IMR-90 (cell line): Measurements from ENCODE around the gene CREBL2. TPM values are rescaled to one million over a fixed set of nuclear protein-coding genes. Genes with fewer than 3 reads are reported as not detected.

Experiments
- ATAC-seq: fragments of 200-7000 bp; cut with Tn5 transposase; 2 replicates; pipeline ENCODE4 v1.9.1; 2020; ENCODE audit warnings: low read depth, mild to moderate bottlenecking, moderate library complexity
- BruUV-seq: library from RNA; stranded (reverse); fragments of 400-500 nt; replicated peaks from 2 replicates; lab custom pipeline; 2021; lab: Mats Ljungman, UMichigan
- CTCF ChIA-PET: fragments of 300-600 bp; formaldehyde crosslinking; extraction: SDS; loops from one replicate; lab custom pipeline; 2021; ENCODE audit warnings: antibody characterized with exemption; lab: Yijun Ruan, JAX
- POLR2A ChIA-PET: fragments of 300-600 bp; sonication (Branson Sonifier 250); formaldehyde crosslinking; loops from one replicate; lab custom pipeline; 2022; ENCODE audit warnings: antibody characterized with exemption; ENCODE audit not compliant: unreplicated experiment; lab: Charles Lee
- DNase-seq: peaks from one replicate; pipeline ENCODE4 v3.0.0; 2013
- H2AFZ ChIP-seq: replicated peaks from 2 replicates; pipeline ENCODE3; 2013; ENCODE audit warnings: low read length, mild to moderate bottlenecking; ENCODE audit not compliant: poor library complexity
- H2AK5ac ChIP-seq: 2 replicates; pipeline ENCODE4 v1.6.1; 2013; ENCODE audit warnings: low read depth, low read length, inconsistent platforms
- H2AK9ac ChIP-seq: replicated peaks from 2 replicates; pipeline ENCODE3; 2013; ENCODE audit warnings: mild to moderate bottlenecking, low read depth, low read length, moderate library complexity; ENCODE audit not compliant: poor library complexity
- H2BK120ac ChIP-seq: 2 replicates; pipeline ENCODE4 v1.6.1; 2013; ENCODE audit warnings: low read depth, low read length, inconsistent platforms
- H2BK15ac ChIP-seq: 3 replicates; pipeline ENCODE4 v1.6.1; 2013; ENCODE audit warnings: low read depth, low read length, inconsistent platforms
- H2BK20ac ChIP-seq: 2 replicates; pipeline ENCODE4 v1.6.1; 2013; ENCODE audit warnings: low read depth, mild to moderate bottlenecking, inconsistent platforms, low read length, moderate library complexity
- H2BK5ac ChIP-seq: 2 replicates; pipeline ENCODE4 v1.6.1; 2013; ENCODE audit warnings: mild to moderate bottlenecking, low read depth, low read length, inconsistent platforms; ENCODE audit not compliant: poor library complexity, severe bottlenecking
- H3K14ac ChIP-seq: replicated peaks from 2 replicates; pipeline ENCODE4 v1.6.1; 2013; ENCODE audit warnings: low read depth, low read length, inconsistent platforms
- H3K18ac ChIP-seq: 2 replicates; pipeline ENCODE4 v1.6.1; 2013; ENCODE audit warnings: low read depth, low read length, control low read depth
- H3K23ac ChIP-seq: 2 replicates; pipeline ENCODE4 v1.6.1; 2013; ENCODE audit warnings: low read depth, low read length, inconsistent platforms
- H3K27ac ChIP-seq: 2 replicates; pipeline ENCODE4 v1.5.1; 2013; ENCODE audit warnings: mild to moderate bottlenecking, control low read depth, low read length; ENCODE audit not compliant: insufficient read depth
- H3K27me3 ChIP-seq: 2 replicates; pipeline ENCODE4 v1.6.1; 2013; ENCODE audit warnings: low read length; ENCODE audit not compliant: control insufficient read depth, insufficient read depth
- H3K36me3 ChIP-seq: 2 replicates; pipeline ENCODE4 v1.6.1; 2013; ENCODE audit warnings: low read length, mixed read lengths; ENCODE audit not compliant: control insufficient read depth, insufficient read depth
- H3K4ac ChIP-seq: 2 replicates; pipeline ENCODE4 v1.6.1; 2013; ENCODE audit warnings: low read depth, low read length, inconsistent platforms
- H3K4me1 ChIP-seq: 2 replicates; pipeline ENCODE4 v1.6.1; 2013; ENCODE audit warnings: low read length, mixed read lengths; ENCODE audit not compliant: control insufficient read depth, insufficient read depth
- H3K4me2 ChIP-seq: 2 replicates; pipeline ENCODE4 v1.6.1; 2013; ENCODE audit warnings: low read depth, mild to moderate bottlenecking, control low read depth, low read length, moderate library complexity
- H3K4me3 ChIP-seq: 2 replicates; pipeline ENCODE4 v1.5.1; 2013; ENCODE audit warnings: low read depth, mild to moderate bottlenecking, control low read depth, low read length, moderate library complexity; ENCODE audit not compliant: insufficient read depth
- H3K56ac ChIP-seq: 2 replicates; pipeline ENCODE4 v1.6.1; 2013; ENCODE audit warnings: low read length, inconsistent platforms; ENCODE audit not compliant: insufficient read depth; ENCODE audit errors: extremely low read depth
- H3K79me1 ChIP-seq, 2 experiments: 2 replicates each; pipeline ENCODE4 v1.6.1; 2013; ENCODE audit warnings: low read length in 2 of 2, inconsistent platforms in 1 of 2, low read depth in 1 of 2
- H3K9ac ChIP-seq: 2 replicates; pipeline ENCODE4 v1.6.1; 2013; ENCODE audit warnings: low read depth, low read length, control low read depth
- H3K9me1 ChIP-seq: 2 replicates; pipeline ENCODE4 v1.6.1; 2013; ENCODE audit warnings: low read length, inconsistent platforms; ENCODE audit not compliant: insufficient read depth
- H3K9me3 ChIP-seq: 2 replicates; pipeline ENCODE4 v1.6.1; 2013; ENCODE audit warnings: low read length; ENCODE audit not compliant: control insufficient read depth, insufficient read depth
- H4K20me1 ChIP-seq: 2 replicates; pipeline ENCODE4 v1.6.1; 2013; ENCODE audit warnings: low read length, inconsistent platforms; ENCODE audit not compliant: insufficient read depth
- H4K5ac ChIP-seq: 2 replicates; pipeline ENCODE4 v1.6.1; 2013; ENCODE audit warnings: mild to moderate bottlenecking, low read depth, low read length, control low read depth
- H4K8ac ChIP-seq, 2 experiments: 2 replicates each; pipeline ENCODE4 v1.6.1; 2013; ENCODE audit warnings: low read depth in 2 of 2, low read length in 2 of 2, control low read depth in 1 of 2, inconsistent platforms in 1 of 2
- H4K91ac ChIP-seq: 2 replicates; pipeline ENCODE4 v1.6.1; 2013; ENCODE audit warnings: low read depth, low read length, inconsistent platforms; ENCODE audit not compliant: insufficient read depth
- CEBPB ChIP-seq: IDR thresholded peaks from 2 replicates; pipeline ENCODE4 v1.6.1; 2012; ENCODE audit warnings: low read depth, low read length, improper control_type of control experiment
- MXI1 ChIP-seq: IDR thresholded peaks from 2 replicates; pipeline ENCODE4 v1.6.1; 2012; ENCODE audit warnings: low read depth, mild to moderate bottlenecking, low read length, moderate library complexity, borderline replicate concordance
- RAD21 ChIP-seq: IDR thresholded peaks from 2 replicates; pipeline ENCODE4 v1.6.1; 2012; ENCODE audit warnings: low read length, improper control_type of control experiment
- RFX5 ChIP-seq: IDR thresholded peaks from 2 replicates; pipeline ENCODE4 v1.8.0; 2012; ENCODE audit warnings: low read depth, mild to moderate bottlenecking, low read length, moderate library complexity
- WGBS, 2 experiments: methylation state at CpG; one replicate each; pipeline versions ENCODE4 v1.1.5 to v1.1.7; 2013; ENCODE audit warnings: missing lambda C conversion rate in 2 of 2; ENCODE audit not compliant: insufficient read length in 1 of 2; ENCODE audit errors: extremely low coverage in 2 of 2; 5-methylcytosine and 5-hydroxymethylcytosine counted together
- dilution Hi-C: fragments of 300-500 bp; cut with HindIII; formaldehyde crosslinking; loops from one replicate; pipeline ENCODE4 v1.14.3; 2018; ENCODE audit warnings: low sequenced_read_pairs; ENCODE audit not compliant: unreplicated experiment
- in situ Hi-C: fragments of 300-500 bp; cut with MboI; formaldehyde crosslinking; loops from 3 replicates; pipeline ENCODE4 v1.14.3; 2019; ENCODE audit warnings: low sequenced_read_pairs, inconsistent platforms, mixed read lengths
- intact Hi-C: fragments of 100-400 bp; cut with micrococcal nuclease; formaldehyde crosslinking; loops from 2 replicates; pipeline ENCODE4 v1.10.0; 2022
- polyA plus RNA-seq, 3 experiments: library from polyadenylated mRNA; depleted of rRNA; stranded (reverse); fragments of >200 nt; gene quantifications; 2 replicates each; pipeline ENCODE4 v1.2.3, GENCODE V29; 2012; ENCODE audit warnings: low replicate concordance in 1 of 3
- total RNA-seq: library from RNA; depleted of rRNA; stranded (reverse); fragments of >200 nt; gene quantifications from 2 replicates; pipeline ENCODE4 v1.2.3, GENCODE V29; 2012
- TF ChIP-seq, protein P1 (sequence below): fragments of 150-350 bp; IDR thresholded peaks from 2 replicates; pipeline ENCODE4 v1.6.1; 2016; ENCODE audit warnings: low read depth, mild to moderate bottlenecking, low read length, moderate library complexity, borderline replicate concordance
- TF ChIP-seq, protein P2 (sequence below): conservative IDR thresholded peaks from 2 replicates; pipeline ENCODE4 v1.5.1; 2012; ENCODE audit warnings: mild to moderate bottlenecking, low read depth, low read length, improper control_type of control experiment

Gene CREBL2
- total and polyA plus RNA-seq, 2 of the 4 experiments (the other 2 are of a cell fraction), result 11.5 to 19.0 TPM

DNA sequence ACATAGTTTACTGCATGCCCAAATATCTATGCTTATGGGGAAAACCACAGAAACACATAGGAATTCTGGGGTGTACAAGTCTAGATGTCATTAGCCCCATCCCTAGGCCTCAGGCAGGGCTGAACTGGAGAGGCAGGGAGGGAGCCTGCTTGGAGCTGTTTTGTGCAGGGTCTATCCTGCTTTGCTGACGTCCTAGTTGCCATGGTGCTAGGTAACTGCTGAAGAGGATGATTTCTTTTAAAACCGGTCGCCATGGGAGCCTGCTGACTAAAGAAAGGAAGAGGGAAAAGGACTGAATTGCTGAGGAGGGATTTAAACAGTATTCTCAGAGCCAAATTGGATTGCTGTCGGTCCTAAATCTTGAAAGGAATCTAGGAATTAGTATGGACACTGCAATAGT is 73.6 kb downstream of the CREBL2 start:
- H3K9me3 ChIP-seq, result no peaks in the 10 kb centered on the region
- no peaks in the 10 kb centered on the region; the same call in 1 of the 2 replicates for H3K9me1 ChIP-seq
- no peak overlapping the region for H3K56ac ChIP-seq
- H3K4me3 ChIP-seq, result no peak overlapping the region
- H3K4me1 ChIP-seq, result peaks cover 2% of the 10 kb centered on the region; the same call in 1 of the 2 replicates
- intact Hi-C loops (no loop called here), dilution Hi-C loops (no loop called here), in situ Hi-C loops (no loop called here)
- H3K14ac ChIP-seq, result no peak overlapping the region
- H4K20me1 ChIP-seq, result no peaks in the 10 kb centered on the region
- H3K9ac ChIP-seq, result no peak overlapping the region
- no peak overlapping the region for H4K5ac ChIP-seq
- no peaks in the 10 kb centered on the region for H3K36me3 ChIP-seq
- no peak overlapping the region for H2AFZ ChIP-seq
- no peak overlapping the region for H2AK5ac ChIP-seq
- H3K23ac ChIP-seq, result no peak overlapping the region
- no peak overlapping the region for H3K18ac ChIP-seq
- H2BK120ac ChIP-seq, result no peak overlapping the region
- no peak overlapping the region for H3K27ac ChIP-seq
- no peak overlapping the region for H4K8ac ChIP-seq
- no peaks in the 10 kb centered on the region for H3K79me1 ChIP-seq
- H4K91ac ChIP-seq, result no peak overlapping the region
- DNase-seq (no peak), ATAC-seq (no peak)
- H2AK9ac ChIP-seq, result no peak overlapping the region
- ChIA-PET CTCF (interaction anchor here (0.6 kb wide), 1 partner anchor 25 kb away, joined by 4 read pairs; no protein-coding TSS in a partner anchor), POLR2A (no interaction called here)
- no TSS peak for BruUV-seq
- no peak overlapping the region for H2BK20ac ChIP-seq
- no peak overlapping the region for H2BK5ac ChIP-seq
- H3K4me2 ChIP-seq, result no peak overlapping the region
- TF ChIP-seq MXI1 (no peak), RFX5 (no peak), CEBPB (no peak), RAD21 (no peak)
- TF ChIP-seq, protein P1, sequence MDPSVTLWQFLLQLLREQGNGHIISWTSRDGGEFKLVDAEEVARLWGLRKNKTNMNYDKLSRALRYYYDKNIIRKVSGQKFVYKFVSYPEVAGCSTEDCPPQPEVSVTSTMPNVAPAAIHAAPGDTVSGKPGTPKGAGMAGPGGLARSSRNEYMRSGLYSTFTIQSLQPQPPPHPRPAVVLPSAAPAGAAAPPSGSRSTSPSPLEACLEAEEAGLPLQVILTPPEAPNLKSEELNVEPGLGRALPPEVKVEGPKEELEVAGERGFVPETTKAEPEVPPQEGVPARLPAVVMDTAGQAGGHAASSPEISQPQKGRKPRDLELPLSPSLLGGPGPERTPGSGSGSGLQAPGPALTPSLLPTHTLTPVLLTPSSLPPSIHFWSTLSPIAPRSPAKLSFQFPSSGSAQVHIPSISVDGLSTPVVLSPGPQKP, result no peak
- TF ChIP-seq, protein P2, sequence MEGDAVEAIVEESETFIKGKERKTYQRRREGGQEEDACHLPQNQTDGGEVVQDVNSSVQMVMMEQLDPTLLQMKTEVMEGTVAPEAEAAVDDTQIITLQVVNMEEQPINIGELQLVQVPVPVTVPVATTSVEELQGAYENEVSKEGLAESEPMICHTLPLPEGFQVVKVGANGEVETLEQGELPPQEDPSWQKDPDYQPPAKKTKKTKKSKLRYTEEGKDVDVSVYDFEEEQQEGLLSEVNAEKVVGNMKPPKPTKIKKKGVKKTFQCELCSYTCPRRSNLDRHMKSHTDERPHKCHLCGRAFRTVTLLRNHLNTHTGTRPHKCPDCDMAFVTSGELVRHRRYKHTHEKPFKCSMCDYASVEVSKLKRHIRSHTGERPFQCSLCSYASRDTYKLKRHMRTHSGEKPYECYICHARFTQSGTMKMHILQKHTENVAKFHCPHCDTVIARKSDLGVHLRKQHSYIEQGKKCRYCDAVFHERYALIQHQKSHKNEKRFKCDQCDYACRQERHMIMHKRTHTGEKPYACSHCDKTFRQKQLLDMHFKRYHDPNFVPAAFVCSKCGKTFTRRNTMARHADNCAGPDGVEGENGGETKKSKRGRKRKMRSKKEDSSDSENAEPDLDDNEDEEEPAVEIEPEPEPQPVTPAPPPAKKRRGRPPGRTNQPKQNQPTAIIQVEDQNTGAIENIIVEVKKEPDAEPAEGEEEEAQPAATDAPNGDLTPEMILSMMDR, result no peak
- WGBS, 2 experiments, result 0% methylated on average over 1 of the region's 4 CpGs; no CpG with 5 or more reads in 1 of the 2 experiments
- no peak overlapping the region for H2BK15ac ChIP-seq
- H3K4ac ChIP-seq, result no peak overlapping the region
- peaks cover 13% of the 10 kb centered on the region for H3K27me3 ChIP-seq
